Measurements from ENCODE around the gene HOXD12. TPM values are rescaled to one million over a fixed set of nuclear protein-coding genes. Genes with fewer than 3 reads are reported as not detected.

Gene HOXD12, protein sequence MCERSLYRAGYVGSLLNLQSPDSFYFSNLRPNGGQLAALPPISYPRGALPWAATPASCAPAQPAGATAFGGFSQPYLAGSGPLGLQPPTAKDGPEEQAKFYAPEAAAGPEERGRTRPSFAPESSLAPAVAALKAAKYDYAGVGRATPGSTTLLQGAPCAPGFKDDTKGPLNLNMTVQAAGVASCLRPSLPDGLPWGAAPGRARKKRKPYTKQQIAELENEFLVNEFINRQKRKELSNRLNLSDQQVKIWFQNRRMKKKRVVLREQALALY
- not detected in 5 replicates for total RNA-seq (2022; extraction: Qiagen RNA extraction; ENCODE audit: low read depth)

DNA sequence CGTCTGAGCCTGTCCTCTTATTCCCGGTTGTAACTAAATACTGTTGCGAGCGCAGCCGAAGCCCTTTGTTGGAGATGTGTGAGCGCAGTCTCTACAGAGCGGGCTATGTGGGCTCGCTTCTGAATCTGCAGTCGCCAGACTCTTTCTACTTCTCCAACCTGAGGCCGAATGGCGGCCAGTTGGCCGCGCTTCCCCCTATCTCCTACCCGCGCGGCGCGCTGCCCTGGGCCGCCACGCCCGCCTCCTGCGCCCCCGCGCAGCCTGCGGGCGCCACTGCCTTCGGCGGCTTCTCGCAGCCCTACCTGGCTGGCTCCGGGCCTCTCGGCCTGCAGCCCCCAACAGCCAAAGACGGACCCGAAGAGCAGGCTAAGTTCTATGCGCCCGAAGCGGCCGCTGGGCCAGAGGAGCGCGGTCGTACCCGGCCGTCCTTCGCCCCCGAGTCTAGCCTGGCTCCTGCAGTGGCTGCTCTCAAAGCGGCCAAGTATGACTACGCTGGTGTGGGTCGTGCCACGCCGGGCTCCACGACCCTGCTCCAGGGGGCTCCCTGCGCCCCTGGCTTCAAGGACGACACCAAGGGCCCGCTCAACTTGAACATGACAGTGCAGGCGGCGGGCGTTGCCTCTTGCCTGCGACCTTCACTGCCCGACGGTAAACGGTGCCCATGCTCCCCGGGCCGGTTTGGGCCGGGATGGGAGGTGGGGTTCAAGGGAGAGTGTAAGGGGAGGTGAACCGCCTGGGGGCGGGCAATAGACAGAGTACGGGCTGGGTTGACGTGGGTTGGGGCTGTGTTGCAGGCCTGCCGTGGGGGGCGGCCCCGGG lies at the start of gene HOXD12:
Gene HOXD12, plus strand, starts transcription at position 68 of the 819 bp plus-strand sequence. Its CDS starts 7 bp downstream, at position 75.

DNA sequence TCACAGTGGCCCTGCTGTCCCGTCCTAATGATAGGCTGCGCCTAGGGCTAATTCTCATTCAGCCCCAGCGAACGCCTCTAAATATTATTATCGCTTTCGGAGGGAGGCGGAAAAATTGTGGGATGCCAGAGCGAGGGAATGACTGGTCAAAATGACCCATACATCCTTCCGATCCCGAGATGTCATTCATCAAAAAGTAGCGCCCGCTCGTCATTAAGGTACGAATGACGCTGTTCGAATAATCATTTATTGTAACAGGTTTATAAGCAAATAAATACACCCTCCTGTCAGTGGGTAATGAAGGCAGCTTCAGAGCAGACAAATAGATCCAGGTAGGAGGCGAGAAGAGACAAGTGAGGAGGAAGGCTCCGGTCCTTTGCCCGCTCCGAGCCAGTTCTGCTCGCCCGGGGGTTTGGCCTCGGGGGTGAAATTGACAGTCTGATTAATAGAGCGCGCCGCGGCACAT lies 15.8 kb upstream of the HOXD12 start, which contains the start of gene EVX2:
Gene EVX2, minus strand, starts transcription at position 167 of the 466 bp plus-strand sequence. CDS start 186 bp downstream, outside the sequence.

DNA sequence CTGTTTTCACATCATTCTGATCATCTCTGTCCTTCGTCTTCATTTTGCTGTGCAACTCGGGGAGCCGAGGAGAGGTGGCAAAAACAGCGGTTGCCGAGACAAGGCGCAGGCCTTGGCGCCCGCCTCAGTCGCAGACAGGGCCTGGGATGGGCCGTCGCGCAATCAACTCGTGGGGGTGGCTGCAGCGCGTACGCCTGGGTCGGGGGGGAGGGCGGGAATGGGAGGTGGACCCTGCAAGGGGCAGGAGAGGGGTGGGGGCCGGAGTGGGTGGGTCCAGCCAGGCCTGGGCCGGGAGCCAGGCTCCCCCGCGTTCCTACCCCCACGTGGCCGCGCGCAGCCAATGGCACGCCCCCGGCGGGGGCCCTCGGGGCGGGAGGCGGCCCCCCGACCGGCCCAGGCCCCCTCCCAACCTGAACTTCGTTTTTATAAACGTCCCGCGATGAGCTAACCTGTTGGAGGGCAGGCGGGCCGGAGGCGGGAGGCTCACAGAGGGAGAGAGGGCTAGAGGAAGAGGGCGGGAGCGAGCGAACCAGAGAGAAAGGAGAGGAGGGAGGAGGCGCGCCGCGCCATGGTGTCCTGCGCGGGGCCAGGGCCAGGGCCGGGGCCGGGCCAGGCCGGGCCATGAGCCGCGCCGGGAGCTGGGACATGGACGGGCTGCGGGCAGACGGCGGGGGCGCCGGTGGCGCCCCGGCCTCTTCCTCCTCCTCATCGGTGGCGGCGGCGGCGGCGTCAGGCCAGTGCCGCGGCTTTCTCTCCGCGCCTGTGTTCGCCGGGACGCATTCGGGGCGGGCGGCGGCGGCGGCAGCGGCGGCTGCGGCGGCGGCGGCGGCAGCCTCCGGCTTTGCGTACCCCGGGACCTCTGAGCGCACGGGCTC lies 7.1 kb upstream of the HOXD12 start, which contains the start of gene HOXD13:
Gene HOXD13, plus strand, starts transcription at position 452 of the 875 bp plus-strand sequence. Its CDS starts 170 bp downstream, at position 622.

DNA sequence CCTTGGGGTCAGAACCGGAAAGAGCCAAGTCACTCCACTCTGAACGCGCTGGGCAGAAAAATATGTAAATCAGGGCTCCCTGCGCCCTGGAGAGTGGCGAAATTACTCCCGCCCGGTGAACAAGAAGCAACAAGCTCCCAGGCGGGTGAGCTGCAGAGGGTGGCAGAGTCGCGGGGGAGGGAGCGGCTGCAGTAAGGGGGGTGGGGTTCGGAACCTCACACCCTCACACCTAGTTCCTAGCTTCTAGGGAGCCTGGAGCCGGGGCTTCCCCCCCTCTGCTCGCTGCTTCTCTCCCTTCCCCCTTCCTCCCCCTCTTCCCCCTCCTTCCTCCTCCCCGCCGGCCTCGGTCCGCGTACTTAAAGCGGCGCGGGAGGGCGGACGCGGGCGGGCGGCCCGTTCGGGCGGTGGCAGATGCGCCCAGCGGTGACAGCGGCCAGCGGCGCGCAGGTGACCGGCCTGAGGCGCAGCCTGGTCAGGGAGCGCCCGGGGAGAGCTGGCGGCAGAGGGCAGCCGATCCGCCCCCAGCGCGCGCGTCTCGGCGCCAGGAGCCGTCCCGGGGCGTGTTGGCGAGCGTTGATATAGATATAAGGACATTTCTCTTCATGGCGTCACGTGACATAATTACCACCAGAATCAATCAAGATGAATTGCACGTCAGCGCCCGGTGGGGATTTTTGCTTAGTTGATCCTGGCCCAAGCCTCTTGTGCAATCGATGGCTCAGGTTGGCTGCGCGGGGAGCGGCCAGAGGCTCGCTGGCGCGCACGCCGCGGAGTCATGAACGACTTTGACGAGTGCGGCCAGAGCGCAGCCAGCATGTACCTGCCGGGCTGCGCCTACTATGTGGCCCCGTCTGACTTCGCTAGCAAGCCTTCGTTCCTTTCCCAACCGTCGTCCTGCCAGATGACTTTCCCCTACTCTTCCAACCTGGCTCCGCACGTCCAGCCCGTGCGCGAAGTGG lies 7.3 kb downstream of the HOXD12 start, which contains the start of gene HOXD11:
Gene HOXD11, plus strand, starts transcription at position 700 of the 959 bp plus-strand sequence. Its CDS starts 76 bp downstream, at position 776.

DNA sequence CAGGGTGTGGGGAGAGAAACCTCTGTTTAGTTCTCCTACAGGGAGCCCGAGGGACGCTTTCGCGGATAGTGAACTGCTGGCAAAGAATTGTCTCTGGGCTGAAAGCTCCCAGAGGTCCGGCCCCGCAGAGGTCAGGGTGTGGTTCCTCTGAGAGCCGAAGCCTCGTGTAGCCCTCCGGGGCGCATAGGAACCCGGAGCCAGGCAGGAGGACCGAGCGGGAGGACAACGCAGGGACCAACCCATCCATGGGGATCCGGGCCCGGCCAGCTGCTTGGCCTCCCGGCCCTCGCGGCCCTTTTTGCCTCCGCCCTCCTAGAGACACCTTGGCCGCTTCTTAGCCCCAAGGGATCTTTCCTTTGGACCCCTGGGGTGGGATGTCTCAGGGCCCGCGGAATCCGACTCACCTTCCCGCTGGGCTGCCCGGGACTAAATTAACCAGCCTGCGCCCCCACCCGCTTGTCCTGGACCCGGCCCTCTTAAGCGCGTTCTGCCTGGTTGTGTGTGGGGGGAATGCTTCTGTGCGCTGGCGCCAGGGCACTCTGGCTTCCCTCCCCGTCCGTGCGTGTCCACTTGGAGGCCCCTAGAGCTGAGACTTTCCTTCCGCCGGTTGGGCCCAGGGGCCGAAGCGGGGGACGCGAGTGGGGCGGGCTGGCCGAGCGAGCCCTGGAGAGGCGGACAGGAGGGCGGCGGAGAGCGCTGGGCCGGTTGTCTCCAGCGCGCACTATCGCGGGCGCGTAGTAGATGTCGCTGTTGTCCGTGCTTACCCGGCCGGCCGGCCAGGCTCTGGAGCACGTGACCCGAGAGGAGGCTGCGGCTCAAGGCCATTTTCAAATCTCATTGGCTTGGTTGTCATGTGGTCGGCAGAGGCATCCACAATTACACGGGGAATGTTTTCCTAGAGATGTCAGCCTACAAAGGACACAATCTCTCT lies 16.6 kb downstream of the HOXD12 start, which contains the start of gene HOXD10:
Gene HOXD10, plus strand, starts transcription at position 896 of the 931 bp plus-strand sequence. CDS start 56 bp downstream, outside the sequence.

DNA sequence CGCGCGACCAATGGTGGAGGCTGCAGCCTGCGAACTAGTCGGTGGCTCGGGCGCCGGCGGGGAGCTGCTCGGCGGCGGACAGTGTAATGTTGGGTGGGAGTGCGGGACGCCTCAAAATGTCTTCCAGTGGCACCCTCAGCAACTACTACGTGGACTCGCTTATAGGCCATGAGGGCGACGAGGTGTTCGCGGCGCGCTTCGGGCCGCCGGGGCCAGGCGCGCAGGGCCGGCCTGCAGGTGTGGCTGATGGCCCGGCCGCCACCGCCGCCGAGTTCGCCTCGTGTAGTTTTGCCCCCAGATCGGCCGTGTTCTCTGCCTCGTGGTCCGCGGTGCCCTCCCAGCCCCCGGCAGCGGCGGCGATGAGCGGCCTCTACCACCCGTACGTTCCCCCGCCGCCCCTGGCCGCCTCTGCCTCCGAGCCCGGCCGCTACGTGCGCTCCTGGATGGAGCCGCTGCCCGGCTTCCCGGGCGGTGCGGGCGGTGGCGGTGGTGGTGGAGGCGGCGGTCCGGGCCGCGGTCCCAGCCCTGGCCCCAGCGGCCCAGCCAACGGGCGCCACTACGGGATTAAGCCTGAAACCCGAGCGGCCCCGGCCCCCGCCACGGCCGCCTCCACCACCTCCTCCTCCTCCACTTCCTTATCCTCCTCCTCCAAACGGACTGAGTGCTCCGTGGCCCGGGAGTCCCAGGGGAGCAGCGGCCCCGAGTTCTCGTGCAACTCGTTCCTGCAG lies 23.3 kb downstream of the HOXD12 start, which contains the start of gene HOXD9:
Gene HOXD9, plus strand, starts transcription at position 37 of the 728 bp plus-strand sequence. Its CDS starts 50 bp downstream, at position 87.

DNA sequence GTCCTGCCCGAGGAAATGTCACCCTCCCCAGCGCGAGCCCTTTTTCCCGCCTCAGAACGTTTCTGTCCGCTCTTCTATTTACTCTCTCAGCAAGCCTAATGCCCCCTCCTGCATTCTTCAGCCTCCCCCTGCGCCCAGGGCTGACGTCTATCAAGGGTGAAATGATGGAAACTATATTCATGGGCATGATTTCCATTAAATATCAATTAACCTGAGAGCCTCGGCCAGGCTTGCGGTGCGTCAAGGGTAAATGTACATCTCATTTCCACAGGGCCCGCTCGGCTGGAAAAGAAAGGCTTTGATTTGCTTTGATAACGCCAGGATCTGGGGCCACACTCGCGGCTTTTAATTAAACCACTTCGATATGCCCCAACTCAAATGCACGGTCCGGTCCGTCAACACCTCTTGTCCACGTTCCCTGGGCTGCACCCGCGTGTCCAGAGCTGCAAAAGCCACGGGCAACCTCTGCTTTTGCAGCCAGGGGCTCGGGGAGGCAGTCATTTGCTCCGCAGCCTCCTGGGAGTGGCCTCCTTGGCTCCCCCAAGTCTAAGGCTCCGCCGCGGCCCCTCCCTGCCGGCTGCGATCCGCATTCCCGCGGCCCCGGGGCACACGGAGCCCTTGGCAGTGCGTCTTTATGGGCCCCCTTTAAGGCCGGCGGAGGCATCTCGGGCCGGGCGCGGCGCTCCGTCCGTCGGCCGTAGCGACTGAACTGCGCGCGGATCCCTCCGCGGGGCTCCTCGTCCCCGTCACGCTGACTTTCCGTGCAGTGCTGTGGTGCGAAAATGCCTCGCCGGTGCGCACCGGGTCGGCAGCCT lies 29.6 kb downstream of the HOXD12 start, which contains the start of gene HOXD8:
Gene HOXD8, plus strand, starts transcription at position 724 of the 815 bp plus-strand sequence. CDS start 662 bp downstream, outside the sequence.

DNA sequence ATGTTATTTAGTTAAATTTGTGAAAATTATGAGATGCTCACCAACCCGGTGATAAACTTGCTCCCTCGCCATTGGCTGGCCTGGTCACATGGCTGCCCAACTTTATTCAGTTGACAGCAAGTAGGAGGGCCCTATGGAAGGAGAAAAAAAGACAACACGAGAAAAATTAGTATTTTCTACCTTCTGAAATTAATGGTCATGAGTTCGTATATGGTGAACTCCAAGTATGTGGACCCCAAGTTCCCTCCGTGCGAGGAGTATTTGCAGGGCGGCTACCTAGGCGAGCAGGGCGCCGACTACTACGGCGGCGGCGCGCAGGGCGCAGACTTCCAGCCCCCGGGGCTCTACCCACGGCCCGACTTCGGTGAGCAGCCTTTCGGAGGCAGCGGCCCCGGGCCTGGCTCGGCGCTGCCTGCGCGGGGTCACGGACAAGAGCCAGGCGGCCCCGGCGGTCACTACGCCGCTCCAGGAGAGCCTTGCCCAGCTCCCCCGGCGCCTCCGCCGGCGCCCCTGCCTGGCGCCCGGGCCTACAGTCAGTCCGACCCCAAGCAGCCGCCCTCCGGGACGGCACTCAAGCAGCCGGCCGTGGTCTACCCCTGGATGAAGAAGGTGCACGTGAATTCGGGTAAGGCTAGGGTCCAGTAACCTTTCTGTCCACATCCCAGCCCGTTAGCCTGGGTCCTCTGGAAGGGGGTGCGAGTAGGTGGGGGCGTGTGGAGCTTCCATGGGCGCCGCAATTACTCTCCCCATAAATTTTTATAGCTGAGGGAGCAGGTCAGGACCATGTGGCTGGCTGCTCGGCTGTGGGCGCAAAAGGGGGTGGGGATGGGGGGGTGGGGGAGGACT lies 52.1 kb downstream of the HOXD12 start, which contains the start of gene HOXD4:
Gene HOXD4, plus strand, starts transcription at position 109 of the 846 bp plus-strand sequence. Its CDS starts 84 bp downstream, at position 193.

Other genes with a start within 250 kb of the HOXD12 start
- 7.6 to 19.0 TPM (median 13.2 TPM) in 5 replicates for gene LNPK, start 97.5 kb upstream of the HOXD12 start, total RNA-seq (2022; extraction: Qiagen RNA extraction; ENCODE audit: low read depth)
- gene EVX2, start 15.8 kb upstream of the HOXD12 start, total RNA-seq (2022; extraction: Qiagen RNA extraction; ENCODE audit: low read depth), result not detected in 5 replicates
- gene HOXD13, start 7.1 kb upstream of the HOXD12 start, total RNA-seq (2022; extraction: Qiagen RNA extraction; ENCODE audit: low read depth), result 0.07 to 0.27 TPM (median 0.23 TPM) in 5 replicates
- gene HOXD11, start 7.5 kb downstream of the HOXD12 start, total RNA-seq (2022; extraction: Qiagen RNA extraction; ENCODE audit: low read depth), result 5.8 to 7.8 TPM (median 6.6 TPM) in 5 replicates
- 5.5 to 7.6 TPM (median 6.7 TPM) in 5 replicates for gene HOXD10, start 17.0 kb downstream of the HOXD12 start, total RNA-seq (2022; extraction: Qiagen RNA extraction; ENCODE audit: low read depth)
- 1.2 to 1.8 TPM (median 1.8 TPM) in 5 replicates for gene HOXD9, start 22.9 kb downstream of the HOXD12 start, total RNA-seq (2022; extraction: Qiagen RNA extraction; ENCODE audit: low read depth)
- gene HOXD8, start 29.9 kb downstream of the HOXD12 start, total RNA-seq (2022; extraction: Qiagen RNA extraction; ENCODE audit: low read depth), result 4.5 to 6.3 TPM (median 5.7 TPM) in 5 replicates
- gene HOXD4, start 51.8 kb downstream of the HOXD12 start, total RNA-seq (2022; extraction: Qiagen RNA extraction; ENCODE audit: low read depth), result 0.44 to 0.66 TPM (median 0.56 TPM) in 5 replicates
- gene HOXD3, start 57.5 kb downstream of the HOXD12 start, total RNA-seq (2022; extraction: Qiagen RNA extraction; ENCODE audit: low read depth), result 0.14 to 0.32 TPM in 2 of 5 replicates, not detected in the others
- gene HOXD1, start 88.9 kb downstream of the HOXD12 start, total RNA-seq (2022; extraction: Qiagen RNA extraction; ENCODE audit: low read depth), result 0.18 to 0.28 TPM (median 0.24 TPM) in 4 of 5 replicates, not detected in the other
- gene MTX2, start 169.6 kb downstream of the HOXD12 start, total RNA-seq (2022; extraction: Qiagen RNA extraction; ENCODE audit: low read depth), result 43.3 to 54.2 TPM (median 44.5 TPM) in 5 replicates